Skin of body (tissue), 3 donors: Measurements from ENCODE around the gene USP4. TPM values are rescaled to one million over a fixed set of nuclear protein-coding genes. Genes with fewer than 3 reads are reported as not detected.
"Not testable (repeated sequence)": the region's sequence is repeated elsewhere in the genome, so short reads cannot be mapped to it uniquely, and the experiment has no call there.

Experiments
- DNase-seq: peaks from one replicate; lab custom pipeline; 2025; lab: John Stamatoyannopoulos, UW
- small RNA-seq: library from RNA; depleted of rRNA; stranded (forward); fragments of <200 nt; gene quantifications from one replicate; pipeline ENCODE3, GENCODE V24; 2014; ENCODE audit warnings: low replicate concordance
- total RNA-seq: library from RNA; depleted of rRNA; stranded (reverse); fragments of >200 nt; gene quantifications from one replicate; pipeline ENCODE4 v1.2.3, GENCODE V29; 2014

The USP4 gene
- total RNA-seq, 1 donor from 2014 or later, result 34.0 TPM

GRCh38 chr3:49255718-49256511, 83.9 kb downstream of the USP4 start:
- no peak for DNase-seq

- no peak for DNase-seq
Measured at GRCh38 chr3:49255112-49255511, 84.7 kb downstream of the USP4 start.

GRCh38 chr3:49253512-49253911, 86.3 kb downstream of the USP4 start:
- DNase-seq, result no peak

- peak; percentile 16 for DNase-seq
Measured at GRCh38 chr3:49248840-49249227, 91.0 kb downstream of the USP4 start.

- DNase-seq, result no peak
Measured at GRCh38 chr3:49244581-49245205, 95.2 kb downstream of the USP4 start.

GRCh38 chr3:49240091-49240490, 99.8 kb downstream of the USP4 start:
- not testable (repeated sequence) for DNase-seq

- DNase-seq, result peak; percentile 23
Measured at GRCh38 chr3:49238274-49239127, 101.4 kb downstream of the USP4 start.

- DNase-seq, result no peak
Measured at GRCh38 chr3:49237344-49237743, 102.5 kb downstream of the USP4 start.

- DNase-seq, result no peak
Measured at GRCh38 chr3:49236226-49236625, 103.6 kb downstream of the USP4 start.

- DNase-seq, result not testable (repeated sequence)
Measured at GRCh38 chr3:49228817-49229216, 111.0 kb downstream of the USP4 start.

Small RNA genes lying within 50 kb of the gene (small RNA-seq; reads per million reads assigned to genes)
- gene AC121247.2, result not detected
- gene MIR4271, result not detected
- not detected for gene RF00019

Other genes with a start within 250 kb of the USP4 start
- 66.2 TPM for gene QRICH1, start 246.0 kb downstream of the USP4 start, total RNA-seq
- gene QARS1, start 235.3 kb downstream of the USP4 start, total RNA-seq, result 213 TPM
- gene USP19, start 219.2 kb downstream of the USP4 start, total RNA-seq, result 29.0 TPM
- 379 TPM for gene LAMB2, start 207.0 kb downstream of the USP4 start, total RNA-seq
- 9.7 TPM for gene CCDC71, start 173.7 kb downstream of the USP4 start, total RNA-seq
- 32.6 TPM for gene KLHDC8B, start 168.5 kb downstream of the USP4 start, total RNA-seq
- 2.7 TPM for gene C3orf62, start 62.8 kb downstream of the USP4 start, total RNA-seq
- gene GPX1, start 18.3 kb upstream of the USP4 start, total RNA-seq, result 60.5 TPM
- gene RHOA, start 71.9 kb upstream of the USP4 start, total RNA-seq, result 262 TPM
- gene TCTA, start 72.4 kb upstream of the USP4 start, total RNA-seq, result 6.7 TPM
- gene AMT, start 82.4 kb upstream of the USP4 start, total RNA-seq, result 6.7 TPM
- gene NICN1, start 89.3 kb upstream of the USP4 start, total RNA-seq, result 1.7 TPM
- gene DAG1, start 130.2 kb upstream of the USP4 start, total RNA-seq, result 32.9 TPM
- gene BSN, start 214.4 kb upstream of the USP4 start, total RNA-seq, result 0.39 TPM